H9 (cell line): ENCODE data around the gene TMEM9. TPM values are rescaled to one million over a fixed set of nuclear protein-coding genes. Genes with fewer than 3 reads are reported as not detected.

Experiments used
- DNase-seq: peaks from one replicate; pipeline ENCODE4 v3.0.0-alpha.2; 2017
- H2AFZ ChIP-seq: one replicate; pipeline ENCODE4 v1.6.1; 2013; ENCODE audit warnings: mild to moderate bottlenecking, low read length, control low read depth, moderate library complexity
- H2AK5ac ChIP-seq: 2 replicates; pipeline ENCODE4 v1.6.1; 2013; ENCODE audit warnings: low read length, control low read depth, mixed read lengths; ENCODE audit not compliant: insufficient read length
- H2BK120ac ChIP-seq: one replicate; pipeline ENCODE4 v1.6.1; 2013; ENCODE audit warnings: low read depth, mild to moderate bottlenecking, low read length, control low read depth, inconsistent platforms; ENCODE audit not compliant: poor library complexity, severe bottlenecking
- H2BK12ac ChIP-seq: 2 replicates; pipeline ENCODE4 v1.6.1; 2013; ENCODE audit warnings: low read length, control low read depth, mixed read lengths, low read depth; ENCODE audit not compliant: insufficient read length
- H2BK15ac ChIP-seq: 2 replicates; pipeline ENCODE4 v1.6.1; 2013; ENCODE audit warnings: low read depth, low read length, control low read depth
- H2BK20ac ChIP-seq: one replicate; pipeline ENCODE4 v1.6.1; 2013; ENCODE audit warnings: low read depth, mild to moderate bottlenecking, low read length, control low read depth, inconsistent platforms; ENCODE audit not compliant: poor library complexity, severe bottlenecking
- H2BK5ac ChIP-seq: 2 replicates; pipeline ENCODE4 v1.6.1; 2013; ENCODE audit warnings: low read length, control low read depth, mixed read lengths; ENCODE audit not compliant: insufficient read length
- H3K14ac ChIP-seq: 2 replicates; pipeline ENCODE4 v1.6.1; 2013; ENCODE audit warnings: low read length, control low read depth; ENCODE audit not compliant: insufficient read depth
- H3K18ac ChIP-seq: 2 replicates; pipeline ENCODE4 v1.6.1; 2013; ENCODE audit warnings: low read depth, mild to moderate bottlenecking, mixed read lengths, low read length, control low read depth; ENCODE audit not compliant: insufficient read length
- H3K23ac ChIP-seq: 2 replicates; pipeline ENCODE4 v1.6.1; 2013; ENCODE audit warnings: low read length, control low read depth, mixed read lengths, low read depth; ENCODE audit not compliant: insufficient read length
- H3K23me2 ChIP-seq: 2 replicates; pipeline ENCODE4 v1.6.1; 2013; ENCODE audit warnings: low read depth, mild to moderate bottlenecking, mixed read lengths, low read length, control low read depth; ENCODE audit not compliant: insufficient read length, poor library complexity, severe bottlenecking
- H3K27ac ChIP-seq: 2 replicates; pipeline ENCODE4 v1.5.1; 2013; ENCODE audit warnings: low read length, control low read depth, mixed read lengths, low read depth; ENCODE audit not compliant: insufficient read length
- H3K27me3 ChIP-seq: 2 replicates; pipeline ENCODE4 v1.6.1; 2013; ENCODE audit warnings: low read length, control low read depth, inconsistent platforms; ENCODE audit not compliant: insufficient read depth
- H3K4ac ChIP-seq: 2 replicates; pipeline ENCODE4 v1.6.1; 2013; ENCODE audit warnings: low read depth, mild to moderate bottlenecking, control low read depth, inconsistent platforms, low read length, moderate library complexity
- H3K4me1 ChIP-seq: 2 replicates; pipeline ENCODE4 v1.6.1; 2013; ENCODE audit warnings: low read length, control low read depth, inconsistent platforms; ENCODE audit not compliant: insufficient read depth
- H3K4me2 ChIP-seq: 2 replicates; pipeline ENCODE4 v1.6.1; 2013; ENCODE audit warnings: low read length, control low read depth, mixed read lengths; ENCODE audit not compliant: insufficient read length, insufficient read depth
- H3K56ac ChIP-seq: 2 replicates; pipeline ENCODE4 v1.6.1; 2013; ENCODE audit warnings: low read depth, mild to moderate bottlenecking, mixed read lengths, low read length, control low read depth; ENCODE audit not compliant: insufficient read length
- H3K79me1 ChIP-seq: 2 replicates; pipeline ENCODE4 v1.6.1; 2013; ENCODE audit warnings: low read depth, mild to moderate bottlenecking, moderate library complexity, low read length, control low read depth, inconsistent platforms; ENCODE audit not compliant: insufficient read depth, poor library complexity, severe bottlenecking
- H3K79me2 ChIP-seq: 2 replicates; pipeline ENCODE4 v1.6.1; 2013; ENCODE audit warnings: low read length, control low read depth, inconsistent platforms; ENCODE audit not compliant: insufficient read depth
- H3K9ac ChIP-seq: 2 replicates; pipeline ENCODE4 v1.6.1; 2013; ENCODE audit warnings: low read length, control low read depth, mixed read lengths; ENCODE audit not compliant: insufficient read length; ENCODE audit errors: extremely low read depth
- H3K9me3 ChIP-seq: one replicate; pipeline ENCODE4 v1.6.1; 2013; ENCODE audit warnings: low read depth, low read length, inconsistent platforms; ENCODE audit not compliant: control insufficient read depth
- H3T11ph ChIP-seq: one replicate; pipeline ENCODE4 v1.6.1; 2013; ENCODE audit warnings: mild to moderate bottlenecking, low read length, control low read depth, inconsistent platforms
- H4K20me1 ChIP-seq: one replicate; pipeline ENCODE4 v1.6.1; 2013; ENCODE audit not compliant: control insufficient read depth, insufficient read length, insufficient read depth
- H4K5ac ChIP-seq: 2 replicates; pipeline ENCODE4 v1.6.1; 2013; ENCODE audit warnings: low read depth, mild to moderate bottlenecking, mixed read lengths, low read length, control low read depth; ENCODE audit not compliant: insufficient read length
- H4K8ac ChIP-seq: replicated peaks from 2 replicates; pipeline ENCODE4 v1.6.1; 2013; ENCODE audit warnings: low read length, control low read depth, mixed read lengths, low read depth; ENCODE audit not compliant: insufficient read length
- H4K91ac ChIP-seq: 2 replicates; pipeline ENCODE4 v1.6.1; 2013; ENCODE audit warnings: low read depth, mild to moderate bottlenecking, moderate library complexity, mixed read lengths, low read length, control low read depth; ENCODE audit not compliant: insufficient read length
- H3K27ac Mint-ChIP-seq, 3 experiments: 2 replicates in 2 of 3; 3 replicates in 1 of 3; pipeline ENCODE4 v1.8.0; 2020 to 2021; ENCODE audit warnings: mixed read lengths in 3 of 3, mild to moderate bottlenecking in 1 of 3, moderate library complexity in 1 of 3
- H3K27me3 Mint-ChIP-seq: 2 replicates; pipeline ENCODE4 v1.8.0; 2021; ENCODE audit warnings: low read depth, mild to moderate bottlenecking, moderate library complexity, mixed read lengths
- H3K36me3 Mint-ChIP-seq, 3 experiments: 2 replicates in 2 of 3; 3 replicates in 1 of 3; pipeline ENCODE4 v1.8.0; 2020 to 2021; ENCODE audit warnings: low read depth in 3 of 3, mixed read lengths in 3 of 3; ENCODE audit not compliant: insufficient read depth in 1 of 3
- H3K4me1 Mint-ChIP-seq, 2 experiments: 2 replicates each; pipeline ENCODE4 v1.8.0; 2020; ENCODE audit warnings: mixed read lengths in 2 of 2
- H3K4me3 Mint-ChIP-seq, 2 experiments: 2 replicates in 1 of 2; 3 replicates in 1 of 2; pipeline ENCODE4 v1.8.0; 2020 to 2021; ENCODE audit warnings: mild to moderate bottlenecking in 2 of 2, mixed read lengths in 2 of 2, moderate library complexity in 1 of 2
- H3K9me3 Mint-ChIP-seq, 2 experiments: 2 replicates in 1 of 2; 3 replicates in 1 of 2; pipeline ENCODE4 v1.8.0; 2020; ENCODE audit warnings: mild to moderate bottlenecking in 2 of 2, mixed read lengths in 2 of 2, moderate library complexity in 1 of 2
- CTCF ChIP-seq: fragments of 200-600 bp; sonication (generic); conservative IDR thresholded peaks from 3 replicates; pipeline ENCODE4 v1.8.0; 2021; ENCODE audit warnings: antibody characterized with exemption, mild to moderate bottlenecking
- WGBS: extraction: QIAGEN DNeasy Blood & Tissue Kit; methylation state at CpG from one replicate; pipeline ENCODE4 v1.1.7; 2013; ENCODE audit warnings: missing lambda C conversion rate, low lambda C conversion rate, mixed read lengths; ENCODE audit not compliant: insufficient read length; ENCODE audit errors: extremely low coverage; 5-methylcytosine and 5-hydroxymethylcytosine counted together
- total RNA-seq: library from RNA; stranded (reverse); gene quantifications from 2 replicates; pipeline ENCODE4 v1.2.1, GENCODE V29; 2021

Gene TMEM9
- total RNA-seq, 1 experiment from 2014 or later = 93.4 TPM

- WGBS = no CpG with 5 or more reads among the region's 5 CpGs
- peaks cover 7% of the 10 kb centered on the region in 2 experiments for H3K4me1 Mint-ChIP-seq
Measured at GRCh38 chr1:201183753-201184152, 29.5 kb upstream of the TMEM9 start.

More at GRCh38 chr1:201183753-201184152, 29.5 kb upstream of the TMEM9 start:
- Histone ChIP-seq H3K9me3 (no peaks in the 10 kb centered on the region), H3K27ac (no peak overlapping the region), H3K79me1 (no peaks in the 10 kb centered on the region), H2AFZ (no peak overlapping the region), H2BK5ac (no peak overlapping the region), H4K5ac (no peak overlapping the region), H3K79me2 (no peaks in the 10 kb centered on the region), H2BK120ac (no peak overlapping the region), H3K23me2 (no peaks in the 10 kb centered on the region), H2BK15ac (no peak overlapping the region), H3K9ac (no peak overlapping the region), H3K14ac (no peak overlapping the region; the same call in 1 of the 2 replicates), H3K23ac (no peak overlapping the region), H2BK12ac (no peak overlapping the region), H3K27me3 (no peaks in the 10 kb centered on the region), H4K8ac (no peak overlapping the region), H3K4ac (no peak overlapping the region), H3K4me1 (no peaks in the 10 kb centered on the region), H4K91ac (no peak overlapping the region), H3K4me2 (no peak overlapping the region), H3K56ac (no peak overlapping the region), H2BK20ac (no peak overlapping the region), H3K18ac (no peak overlapping the region), H2AK5ac (no peak overlapping the region), H3T11ph (no peak overlapping the region), H4K20me1 (no peaks in the 10 kb centered on the region)
- Mint-ChIP-seq H3K9me3 (peaks cover 6 to 9% of the 10 kb centered on the region in 2 experiments), H3K27ac (no peak overlapping the region), H3K4me3 (no peak overlapping the region), H3K27me3 (peaks cover 41% of the 10 kb centered on the region), H3K36me3 (peaks cover 0 to 6% (median 5%) of the 10 kb centered on the region in 3 experiments; a peak in 6 of 7 replicates)
- no peak for DNase-seq
- no peak for TF ChIP-seq CTCF
